PC-3 (cell line): ENCODE results near the gene MECR. TPM values are rescaled to one million over a fixed set of nuclear protein-coding genes. Genes with fewer than 3 reads are reported as not detected.

Source experiments
- ATAC-seq: fragments of 200-7000 bp; cut with Tn5 transposase; 2 replicates; pipeline ENCODE4 v1.9.1; 2020; ENCODE audit warnings: mild to moderate bottlenecking, moderate library complexity
- BruUV-seq: library from RNA; stranded (reverse); fragments of 400-500 nt; replicated peaks from 2 replicates; lab custom pipeline; 2021; lab: Mats Ljungman, UMichigan
- CTCF ChIA-PET: fragments of 300-600 bp; sonication (Branson Sonifier 250); formaldehyde crosslinking; loops from one replicate; lab custom pipeline; 2022; ENCODE audit warnings: antibody characterized with exemption; lab: Charles Lee
- POLR2A ChIA-PET: fragments of 300-600 bp; sonication (Branson Sonifier 250); formaldehyde crosslinking; loops from one replicate; lab custom pipeline; 2022; ENCODE audit warnings: antibody characterized with exemption; ENCODE audit not compliant: unreplicated experiment; lab: Charles Lee
- DNase-seq: peaks from one replicate; pipeline ENCODE4 v3.0.0-alpha.2; 2015
- H2AFZ ChIP-seq: fragments of 300-600 bp; sonication (generic); 2 replicates; pipeline ENCODE4 v1.6.0; 2016; ENCODE audit warnings: antibody characterized with exemption, low read length
- H3F3A ChIP-seq: fragments of 300-600 bp; sonication (generic); one replicate; pipeline ENCODE4 v1.6.0; 2017; ENCODE audit warnings: antibody characterized with exemption, low read length, control low read depth, mild to moderate bottlenecking; ENCODE audit not compliant: unreplicated experiment
- H3K27ac ChIP-seq: fragments of 300-600 bp; sonication (generic); 2 replicates; pipeline ENCODE4 v1.5.1; 2016; ENCODE audit warnings: mild to moderate bottlenecking, low read length
- H3K27me3 ChIP-seq: fragments of 300-600 bp; sonication (generic); 2 replicates; pipeline ENCODE4 v1.6.1; 2016; ENCODE audit warnings: low read length, mixed read lengths
- H3K36me3 ChIP-seq: fragments of 300-600 bp; sonication (generic); 2 replicates; pipeline ENCODE4 v1.6.1; 2016; ENCODE audit warnings: low read depth, mixed run types, low read length, mixed read lengths
- H3K4me1 ChIP-seq: fragments of 300-600 bp; sonication (generic); 2 replicates; pipeline ENCODE4 v1.5.1; 2016; ENCODE audit warnings: low read length; ENCODE audit not compliant: insufficient read depth
- H3K4me2 ChIP-seq: fragments of 300-600 bp; sonication (generic); 2 replicates; pipeline ENCODE4 v1.6.0; 2016; ENCODE audit warnings: low read length
- H3K4me3 ChIP-seq: fragments of 300-600 bp; sonication (generic); 2 replicates; pipeline ENCODE4 v1.5.1; 2016; ENCODE audit warnings: mild to moderate bottlenecking, low read length, mixed read lengths
- H3K79me2 ChIP-seq: fragments of 300-600 bp; sonication (generic); 2 replicates; pipeline ENCODE4 v1.6.1; 2017; ENCODE audit warnings: low read length, mixed read lengths
- H3K9ac ChIP-seq: fragments of 300-600 bp; sonication (generic); 2 replicates; pipeline ENCODE4 v1.6.0; 2016; ENCODE audit warnings: mild to moderate bottlenecking, low read length
- H3K9me2 ChIP-seq: fragments of 300-600 bp; sonication (generic); replicated peaks from 2 replicates; pipeline ENCODE4 v1.6.1; 2016; ENCODE audit warnings: mixed run types, low read length, mixed read lengths
- H3K9me3 ChIP-seq: fragments of 300-600 bp; sonication (generic); 2 replicates; pipeline ENCODE4 v1.6.1; 2016; ENCODE audit warnings: low read length, mixed read lengths
- H4K20me1 ChIP-seq: fragments of 300-600 bp; sonication (generic); 2 replicates; pipeline ENCODE4 v1.6.1; 2016; ENCODE audit warnings: low read length, mixed read lengths
- CTCF ChIP-seq: fragments of 300-600 bp; sonication (generic); conservative IDR thresholded peaks from 2 replicates; pipeline ENCODE4 v1.5.1; 2017; ENCODE audit warnings: antibody characterized with exemption, low read depth, mild to moderate bottlenecking, low read length
- EZH2 ChIP-seq: fragments of 300-600 bp; sonication (generic); IDR thresholded peaks from one replicate; pipeline ENCODE4 v1.6.1; 2017; ENCODE audit warnings: antibody characterized with exemption, mild to moderate bottlenecking, low read length; ENCODE audit not compliant: unreplicated experiment
- EZH2phosphoT487 ChIP-seq: fragments of 300-600 bp; sonication (generic); IDR thresholded peaks from 2 replicates; pipeline ENCODE4 v1.6.1; 2018; ENCODE audit warnings: mild to moderate bottlenecking, antibody characterized with exemption, low read length, borderline replicate concordance
- intact Hi-C: fragments of 100-400 bp; cut with micrococcal nuclease; formaldehyde crosslinking; loops from 2 replicates; pipeline ENCODE4 v1.9.0; 2023
- total RNA-seq: library from RNA; depleted of rRNA; stranded (reverse); fragments of >200 nt; gene quantifications from 2 replicates; pipeline ENCODE4 v1.2.3, GENCODE V29; 2014

MECR gene
- total RNA-seq, 1 experiment from 2014 or later = 30.5 TPM

- Histone ChIP-seq H3K79me2 (peaks cover 3% of the 10 kb centered on the region; the same call in 1 of the 2 replicates), H3K27ac (no peak overlapping the region), H3K27me3 (no peaks in the 10 kb centered on the region), H4K20me1 (no peaks in the 10 kb centered on the region), H3K9me3 (no peaks in the 10 kb centered on the region), H3F3A (no peaks in the 10 kb centered on the region), H3K9ac (no peak overlapping the region), H3K4me1 (peaks cover 16% of the 10 kb centered on the region), H3K36me3 (no peaks in the 10 kb centered on the region), H3K9me2 (no peaks in the 10 kb centered on the region), H3K4me3 (no peak overlapping the region), H2AFZ (no peak overlapping the region), H3K4me2 (no peak overlapping the region)
- ChIA-PET POLR2A (no interaction called here), CTCF (no interaction called here)
- no TSS peak for BruUV-seq
- TF ChIP-seq EZH2 (no peak), EZH2phosphoT487 (no peak), CTCF (no peak)
- ATAC-seq = no peak
- intact Hi-C loops = no loop called here
- DNase-seq = no peak
Observed at GRCh38 chr1:29247571-29248273, 17.0 kb upstream of the MECR start.

GRCh38 chr1:29247044-29247443, 16.3 kb upstream of the MECR start:
- Histone ChIP-seq H4K20me1 (no peaks in the 10 kb centered on the region), H3K9ac (no peak overlapping the region), H3K27me3 (no peaks in the 10 kb centered on the region), H2AFZ (no peak overlapping the region), H3K4me1 (peaks cover 16% of the 10 kb centered on the region), H3K79me2 (peaks cover 3% of the 10 kb centered on the region; the same call in 1 of the 2 replicates), H3K9me3 (no peaks in the 10 kb centered on the region), H3K27ac (no peak overlapping the region), H3K36me3 (no peaks in the 10 kb centered on the region), H3F3A (no peaks in the 10 kb centered on the region), H3K4me2 (no peak overlapping the region), H3K9me2 (no peaks in the 10 kb centered on the region), H3K4me3 (no peak overlapping the region)
- ChIA-PET POLR2A (no interaction called here), CTCF (interaction anchor here (0.6 kb wide), 1 partner anchor 1664 kb away, joined by 3 read pairs; no protein-coding TSS in a partner anchor)
- BruUV-seq = no TSS peak
- DNase-seq (no peak), ATAC-seq (no peak)
- TF ChIP-seq EZH2phosphoT487 (no peak), CTCF (no peak), EZH2 (no peak)
- intact Hi-C loops = no loop called here

- no peak overlapping the region for H2AFZ ChIP-seq
- H3K9me2 ChIP-seq = no peaks in the 10 kb centered on the region
- H3K27ac ChIP-seq = no peak overlapping the region
- BruUV-seq = no TSS peak
- TF ChIP-seq EZH2phosphoT487 (no peak), CTCF (peak; percentile 79)
- ATAC-seq (peak; percentile 95), DNase-seq (peak; percentile 75)
- peaks cover 16% of the 10 kb centered on the region for H3K4me1 ChIP-seq
- H3K4me2 ChIP-seq = no peak overlapping the region
- H3K27me3 ChIP-seq = no peaks in the 10 kb centered on the region
- CTCF ChIA-PET = interaction anchor here (0.5 to 1.0 kb wide), 6 partner anchors 56 to 1134 kb away, joined by 3 to 7 read pairs (median 4); no protein-coding TSS in a partner anchor
- no peaks in the 10 kb centered on the region for H3K9me3 ChIP-seq
- H3K36me3 ChIP-seq = no peaks in the 10 kb centered on the region
- H3F3A ChIP-seq = no peaks in the 10 kb centered on the region
- H3K9ac ChIP-seq = no peak overlapping the region
- H3K4me3 ChIP-seq = no peak overlapping the region
- POLR2A ChIA-PET = no interaction called here
- H4K20me1 ChIP-seq = no peaks in the 10 kb centered on the region
- intact Hi-C loops = loop anchor here (1.0 to 2.0 kb wide), 3 partner anchors 61 to 150 kb away; no protein-coding TSS in a partner anchor
- H3K79me2 ChIP-seq = peaks cover 8% of the 10 kb centered on the region; the same call in 1 of the 2 replicates
Observed at GRCh38 chr1:29245876-29246275, 15.1 kb upstream of the MECR start.
